Raji (cell line): ENCODE results near the gene SLC16A7.

Experiments used
- POLR2A ChIP-seq: IDR thresholded peaks from 2 replicates; pipeline ENCODE4 v1.6.1; 2011; ENCODE audit warnings: low read depth, low read length, control low read depth; ENCODE audit not compliant: insufficient read depth

Gene SLC16A7, protein sequence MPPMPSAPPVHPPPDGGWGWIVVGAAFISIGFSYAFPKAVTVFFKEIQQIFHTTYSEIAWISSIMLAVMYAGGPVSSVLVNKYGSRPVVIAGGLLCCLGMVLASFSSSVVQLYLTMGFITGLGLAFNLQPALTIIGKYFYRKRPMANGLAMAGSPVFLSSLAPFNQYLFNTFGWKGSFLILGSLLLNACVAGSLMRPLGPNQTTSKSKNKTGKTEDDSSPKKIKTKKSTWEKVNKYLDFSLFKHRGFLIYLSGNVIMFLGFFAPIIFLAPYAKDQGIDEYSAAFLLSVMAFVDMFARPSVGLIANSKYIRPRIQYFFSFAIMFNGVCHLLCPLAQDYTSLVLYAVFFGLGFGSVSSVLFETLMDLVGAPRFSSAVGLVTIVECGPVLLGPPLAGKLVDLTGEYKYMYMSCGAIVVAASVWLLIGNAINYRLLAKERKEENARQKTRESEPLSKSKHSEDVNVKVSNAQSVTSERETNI

DNA sequence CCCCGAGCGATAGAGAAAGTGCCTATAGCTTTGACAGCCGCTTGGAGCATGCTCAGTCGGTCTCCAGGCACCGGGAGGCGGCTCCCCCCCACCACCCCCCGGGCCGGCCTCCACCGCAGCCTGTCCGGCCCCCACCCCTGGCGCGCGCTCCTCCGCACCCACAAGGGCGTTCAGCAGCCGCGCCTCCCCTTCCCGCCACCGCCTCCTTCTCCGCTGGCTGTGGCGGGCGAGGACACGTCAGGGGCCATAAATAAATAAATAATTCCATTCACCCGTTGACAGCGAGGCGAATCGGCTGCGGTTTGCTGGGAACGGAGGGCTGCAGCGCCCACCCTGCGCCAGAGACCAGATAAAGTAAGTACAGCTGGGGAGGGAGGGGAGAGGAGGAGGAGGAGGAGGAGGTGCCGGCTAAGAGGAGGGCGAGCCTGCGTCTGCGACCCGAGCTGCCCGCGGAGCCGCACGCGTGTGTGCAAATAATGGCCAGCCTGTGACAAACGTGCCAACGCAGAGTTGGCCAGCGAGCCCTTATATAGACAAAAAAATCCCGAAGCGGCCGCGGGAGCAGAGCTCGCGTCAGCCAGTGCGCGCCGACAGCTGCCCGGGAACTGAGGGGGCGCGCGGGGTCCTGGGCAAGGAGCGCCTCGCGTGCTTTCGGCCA is at the start of gene SLC16A7:
Gene SLC16A7 (plus strand): TSS at position 147 of the 658 bp plus-strand sequence. CDS start 108,773 bp downstream, outside the sequence.
- TF ChIP-seq POLR2A: peak; percentile 41

GRCh38 chr12:59548930-59549329 is 46.9 kb upstream of the SLC16A7 start:
- TF ChIP-seq POLR2A: no peak

DNA sequence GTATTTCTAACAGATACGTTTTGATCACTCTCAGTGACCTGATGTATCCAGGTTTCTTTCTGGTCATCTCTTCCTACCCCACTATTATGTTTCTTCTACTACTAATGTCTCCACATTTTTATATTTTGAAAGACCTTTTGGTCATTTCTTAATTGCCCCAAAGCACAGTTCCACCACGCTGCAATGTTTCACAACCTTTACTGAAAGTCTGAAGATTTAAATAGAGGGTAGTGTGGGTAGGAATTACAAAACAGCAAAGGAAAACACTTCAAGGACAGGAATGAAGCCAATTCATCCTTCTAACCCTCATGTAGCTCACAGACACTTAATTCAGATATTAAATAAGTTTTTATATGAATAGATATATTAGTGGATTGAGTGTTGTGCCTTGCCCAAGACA is 36.1 kb upstream of the SLC16A7 start:
- no peak for TF ChIP-seq POLR2A

- no peak for TF ChIP-seq POLR2A
Observed at GRCh38 chr12:59570145-59570544, 25.7 kb upstream of the SLC16A7 start.

- no peak for TF ChIP-seq POLR2A
Observed at GRCh38 chr12:59574406-59574805, 21.4 kb upstream of the SLC16A7 start.

GRCh38 chr12:59575826-59576225 is 20.0 kb upstream of the SLC16A7 start:
- no peak for TF ChIP-seq POLR2A

DNA sequence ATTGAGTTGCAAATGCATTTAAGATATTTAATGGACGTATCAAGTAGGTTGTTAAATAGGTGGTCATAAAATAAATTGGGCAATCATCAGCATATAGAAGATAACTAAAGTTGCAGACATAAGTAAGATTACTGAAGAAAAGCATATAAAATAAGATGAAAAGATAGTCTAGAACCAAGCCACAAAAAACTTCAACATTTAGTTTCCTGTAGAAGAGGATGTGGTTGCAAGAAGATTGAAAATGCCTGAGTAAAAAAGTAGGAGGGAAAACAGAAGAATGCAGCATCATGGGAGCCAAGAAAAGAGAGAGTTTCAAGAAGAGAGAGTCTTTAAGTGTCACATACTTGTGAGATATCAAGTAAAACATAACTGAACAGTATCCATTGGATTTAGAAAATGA is 17.6 kb upstream of the SLC16A7 start:
- no peak for TF ChIP-seq POLR2A

GRCh38 chr12:59579631-59580030 is 16.2 kb upstream of the SLC16A7 start:
- TF ChIP-seq POLR2A: no peak

DNA sequence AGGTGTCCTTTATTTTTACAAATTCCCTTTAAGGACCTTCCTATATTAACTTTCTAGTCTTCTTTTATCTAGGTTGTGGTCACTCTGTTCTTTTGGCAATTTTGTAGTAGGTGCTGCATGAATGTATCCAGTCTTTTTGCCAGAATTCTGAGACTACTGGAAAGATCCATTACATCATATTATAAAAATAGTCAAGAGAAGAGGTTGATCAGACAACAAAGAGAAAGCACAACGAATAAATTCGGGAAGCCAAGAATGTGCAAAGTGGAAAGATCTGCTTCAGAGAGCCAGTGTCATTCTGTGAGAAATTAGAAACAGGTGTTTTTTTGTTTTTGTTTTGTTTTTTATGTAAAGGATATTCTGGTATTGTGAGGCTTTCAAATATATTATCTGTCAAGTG is 15.8 kb upstream of the SLC16A7 start:
- no peak for TF ChIP-seq POLR2A

DNA sequence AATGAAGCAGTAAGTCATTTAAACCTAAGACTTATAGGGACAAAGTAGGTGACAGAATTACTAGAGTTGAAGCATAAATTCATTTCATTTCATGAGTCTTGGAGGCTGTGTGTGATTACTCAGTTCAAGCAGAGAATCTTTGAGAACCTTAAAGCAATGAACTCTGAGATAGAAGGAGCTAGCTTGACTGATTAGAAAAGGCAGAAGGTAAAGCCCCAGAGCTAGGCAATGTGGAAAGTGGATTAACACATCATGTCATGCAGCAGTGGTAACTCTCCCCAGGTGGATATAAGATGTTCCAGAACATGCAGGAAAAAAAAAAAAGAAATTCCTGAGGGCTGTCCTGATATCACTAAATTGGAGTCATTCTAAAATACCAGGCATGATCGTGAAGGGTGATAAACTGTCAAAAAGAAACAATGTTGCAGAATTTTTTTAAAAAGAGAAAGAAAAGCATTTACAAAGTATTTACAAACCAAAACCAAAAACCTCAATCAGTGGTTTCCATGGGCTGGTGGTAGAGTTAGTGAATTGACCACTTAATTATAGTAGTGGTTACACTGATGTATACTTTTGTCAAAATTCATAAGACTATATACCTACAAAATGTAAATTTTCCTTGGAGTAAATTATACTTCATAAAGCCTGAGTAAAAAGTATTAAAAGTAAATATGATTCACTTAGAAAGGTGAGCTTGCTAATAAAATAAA is 12.7 kb upstream of the SLC16A7 start:
- no peak for TF ChIP-seq POLR2A

DNA sequence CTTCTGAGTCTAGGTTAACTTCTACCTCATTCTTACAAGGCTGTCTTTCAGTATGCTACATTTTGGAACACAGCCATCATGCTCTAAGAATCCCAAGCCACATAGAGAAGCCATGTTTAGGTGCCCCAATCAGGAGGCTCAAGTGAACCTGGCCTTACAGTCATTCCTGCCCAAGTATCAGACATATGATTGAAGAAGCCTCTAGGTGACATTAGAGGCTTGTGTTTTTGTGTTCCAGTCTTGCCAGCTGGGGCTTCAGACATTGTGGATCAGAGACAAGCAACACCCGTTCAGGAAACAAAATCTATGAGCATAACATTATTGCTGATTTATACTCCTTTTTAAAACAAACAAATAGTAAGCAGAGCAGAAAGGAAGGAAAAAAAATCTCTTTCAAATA is 8.1 kb upstream of the SLC16A7 start:
- no peak for TF ChIP-seq POLR2A

- no peak for TF ChIP-seq POLR2A
Observed at GRCh38 chr12:59593761-59594160, 2.1 kb upstream of the SLC16A7 start.

GRCh38 chr12:59594943-59595500 is 807 bp upstream of the SLC16A7 start:
- no peak for TF ChIP-seq POLR2A

GRCh38 chr12:59595565-59595882 is 305 bp upstream of the SLC16A7 start:
- no peak for TF ChIP-seq POLR2A

DNA sequence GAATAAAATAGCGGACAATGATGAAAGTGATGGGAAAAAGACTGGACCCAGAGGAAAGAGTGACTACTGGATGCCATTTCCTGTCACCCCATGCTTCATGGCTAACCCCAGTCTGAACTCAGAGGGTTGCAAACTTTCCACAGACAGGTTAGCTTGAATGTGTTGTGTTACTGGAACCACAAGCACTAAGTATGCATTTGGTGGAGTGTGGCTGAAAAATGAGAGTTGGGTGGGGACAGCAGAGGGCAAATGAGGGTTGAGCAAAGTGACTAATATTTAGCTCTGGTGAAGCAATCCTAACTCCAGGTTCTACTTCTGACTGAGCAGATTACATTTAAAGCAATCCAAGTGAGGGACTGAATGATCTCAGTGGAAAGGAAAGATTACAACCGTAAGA is 1.6 kb downstream of the SLC16A7 start:
- no peak for TF ChIP-seq POLR2A
